Small intestine (tissue), 7 donors: ENCODE measurements around the gene CATSPERD. TPM values are rescaled to one million over a fixed set of nuclear protein-coding genes. Genes with fewer than 3 reads are reported as not detected.

ENCODE experiments used
- DNase-seq, 2 donors: peaks; one replicate each; pipeline versions ENCODE4 v3.0.0 to v3.0.0-alpha.2; 2013
- FAIRE-seq: peaks from 2 replicates; lab custom pipeline; 2012; peaks lifted over from hg19 to GRCh38; lab: Jason Lieb, UNC
- H3K27ac ChIP-seq, 3 donors: one replicate each; pipeline ENCODE4 v1.5.1; 2013; ENCODE audit warnings: low read length in 2 of 3, mild to moderate bottlenecking in 2 of 3, control low read depth in 1 of 3, inconsistent platforms in 1 of 3, low read depth in 1 of 3, moderate library complexity in 1 of 3
- H3K27me3 ChIP-seq, 3 donors: one replicate each; pipeline ENCODE4 v1.6.1; 2013; ENCODE audit warnings: low read length in 3 of 3, inconsistent platforms in 1 of 3; ENCODE audit not compliant: control insufficient read depth in 3 of 3, insufficient read depth in 3 of 3
- H3K36me3 ChIP-seq, 3 donors: one replicate each; pipeline ENCODE4 v1.6.1; 2013; ENCODE audit warnings: low read length in 3 of 3, inconsistent platforms in 1 of 3, low read depth in 1 of 3, mild to moderate bottlenecking in 1 of 3, moderate library complexity in 1 of 3; ENCODE audit not compliant: control insufficient read depth in 3 of 3, insufficient read depth in 2 of 3
- H3K4me1 ChIP-seq, 3 donors: one replicate each; pipeline ENCODE4 v1.6.1; 2013; ENCODE audit warnings: low read length in 2 of 3, inconsistent platforms in 1 of 3, low read depth in 1 of 3, mild to moderate bottlenecking in 1 of 3, moderate library complexity in 1 of 3; ENCODE audit not compliant: control insufficient read depth in 3 of 3, insufficient read depth in 2 of 3
- H3K4me3 ChIP-seq, 3 donors: one replicate each; pipeline ENCODE4 v1.5.1; 2013; ENCODE audit warnings: low read length in 3 of 3, control low read depth in 1 of 3, inconsistent platforms in 1 of 3, low read depth in 1 of 3, mild to moderate bottlenecking in 1 of 3, moderate library complexity in 1 of 3
- H3K9me3 ChIP-seq, 2 donors: one replicate each; pipeline ENCODE4 v1.6.1; 2013; ENCODE audit warnings: low read depth in 1 of 2, low read length in 1 of 2; ENCODE audit not compliant: control insufficient read depth in 2 of 2, insufficient read depth in 1 of 2
- WGBS, 3 donors: extraction: QIAGEN DNeasy Blood & Tissue Kit; methylation state at CpG; one replicate each; pipeline ENCODE4 v1.1.7; 2013; 5-methylcytosine and 5-hydroxymethylcytosine counted together
- polyA plus RNA-seq, 4 donors: library from polyadenylated mRNA; stranded (reverse) in 3 of 4; unstranded in 1 of 4; fragments of 200-250 nt in 3 of 4; fragments of 120-200 nt in 1 of 4; gene quantifications; one replicate each; pipeline versions ENCODE4 v1.2.1 to v1.2.3, GENCODE V29; 2013
- donor health status: healthy with polysubstance abuse.
- donor health status: control.
- donor health status: control.
- donor health status: Bipolar disorder and iron deficiency.
- donor health status: healthy.

CATSPERD gene
- polyA plus RNA-seq, 4 donors, result not detected

GRCh38 chr19:5811117-5811516, 90.7 kb downstream of the CATSPERD start:
- no peak for DNase-seq
- H3K4me3 ChIP-seq, result no peak overlapping the region
- FAIRE-seq, result no peak
- H3K9me3 ChIP-seq, result no peaks in the 10 kb centered on the region
- 92 to 95% (median 93%) methylated on average over 4 of the region's 4 CpGs for WGBS, 3 donors
- peaks cover 0 to 2% (median 0%) of the 10 kb centered on the region in 3 donors for H3K36me3 ChIP-seq
- H3K27ac ChIP-seq, result no peak overlapping the region
- peaks cover 0 to under 1% (median 0%) of the 10 kb centered on the region in 3 donors for H3K4me1 ChIP-seq
- H3K27me3 ChIP-seq, result peaks cover 0 to 1% (median 0%) of the 10 kb centered on the region in 3 donors

- H3K27ac ChIP-seq, result peak overlapping the region in 1 of 3 donors; percentile 39
- no peak for FAIRE-seq
- H3K27me3 ChIP-seq, result no peaks in the 10 kb centered on the region
- peak in 1 of 2 donors; percentile 53 for DNase-seq
- H3K4me3 ChIP-seq, result no peak overlapping the region
- H3K9me3 ChIP-seq, result no peaks in the 10 kb centered on the region
- 36 to 65% (median 54%) methylated on average over 8 to 9 of the region's 9 CpGs for WGBS, 3 donors
- peaks cover 0 to 2% (median 0%) of the 10 kb centered on the region in 3 donors for H3K4me1 ChIP-seq
- peaks cover 0 to 2% (median 0%) of the 10 kb centered on the region in 3 donors for H3K36me3 ChIP-seq
Measured at GRCh38 chr19:5814123-5814851, 93.8 kb downstream of the CATSPERD start.

- DNase-seq (no peak), FAIRE-seq (no peak)
- H3K9me3 ChIP-seq, result no peaks in the 10 kb centered on the region
- H3K27me3 ChIP-seq, result no peaks in the 10 kb centered on the region
- 27 to 54% (median 43%) methylated on average over 10 to 11 of the region's 11 CpGs for WGBS, 3 donors
- no peaks in the 10 kb centered on the region for H3K36me3 ChIP-seq
- H3K4me3 ChIP-seq, result no peak overlapping the region
- peak overlapping the region in 1 of 3 donors; percentile 39 for H3K27ac ChIP-seq
- H3K4me1 ChIP-seq, result peaks cover 0 to 2% (median 0%) of the 10 kb centered on the region in 3 donors
Measured at GRCh38 chr19:5814852-5815246, 94.4 kb downstream of the CATSPERD start.

GRCh38 chr19:5817218-5817617, 96.8 kb downstream of the CATSPERD start:
- 90 to 92% (median 91%) methylated on average over 2 of the region's 2 CpGs for WGBS, 3 donors

GRCh38 chr19:5818594-5818993, 98.2 kb downstream of the CATSPERD start:
- H3K27ac ChIP-seq, result no peak overlapping the region
- H3K9me3 ChIP-seq, result no peaks in the 10 kb centered on the region
- 18 to 67% (median 41%) methylated on average over 10 of the region's 10 CpGs for WGBS, 3 donors
- peaks cover 0 to 2% (median 0%) of the 10 kb centered on the region in 3 donors for H3K4me1 ChIP-seq
- FAIRE-seq (no peak), DNase-seq (peak in 1 of 2 donors; percentile 49)
- no peaks in the 10 kb centered on the region for H3K27me3 ChIP-seq
- H3K4me3 ChIP-seq, result no peak overlapping the region
- peaks cover 0 to under 1% (median 0%) of the 10 kb centered on the region in 3 donors for H3K36me3 ChIP-seq

More at GRCh38 chr19:5817218-5817617, 96.8 kb downstream of the CATSPERD start:
- no peak for FAIRE-seq
- Histone ChIP-seq H3K4me1 (peaks cover 0 to 2% (median 0%) of the 10 kb centered on the region in 3 donors), H3K27ac (no peak overlapping the region), H3K4me3 (no peak overlapping the region), H3K27me3 (no peaks in the 10 kb centered on the region), H3K9me3 (no peaks in the 10 kb centered on the region), H3K36me3 (no peaks in the 10 kb centered on the region)
- no peak for DNase-seq

- H3K36me3 ChIP-seq, result peaks cover 0 to 2% (median 0%) of the 10 kb centered on the region in 3 donors
- no peak overlapping the region for H3K4me3 ChIP-seq
- H3K27me3 ChIP-seq, result no peaks in the 10 kb centered on the region
- WGBS, 3 donors, result 58 to 82% (median 77%) methylated on average over 6 of the region's 6 CpGs
- no peak overlapping the region for H3K27ac ChIP-seq
- DNase-seq, result no peak
- FAIRE-seq, result no peak
- H3K4me1 ChIP-seq, result peaks cover 0 to 2% (median 0%) of the 10 kb centered on the region in 3 donors
- H3K9me3 ChIP-seq, result no peaks in the 10 kb centered on the region
Measured at GRCh38 chr19:5820785-5821184, 100.3 kb downstream of the CATSPERD start.

GRCh38 chr19:5821521-5822180, 101.2 kb downstream of the CATSPERD start:
- Histone ChIP-seq H3K4me3 (no peak overlapping the region), H3K27ac (no peak overlapping the region), H3K4me1 (peaks cover 0 to 2% (median 0%) of the 10 kb centered on the region in 3 donors), H3K36me3 (peaks cover 0 to 2% (median 0%) of the 10 kb centered on the region in 3 donors), H3K27me3 (no peaks in the 10 kb centered on the region), H3K9me3 (no peaks in the 10 kb centered on the region)
- FAIRE-seq, result no peak
- WGBS, 3 donors, result 54 to 67% (median 57%) methylated on average over 8 of the region's 8 CpGs
- no peak for DNase-seq

- no peak overlapping the region for H3K4me3 ChIP-seq
- FAIRE-seq (no peak), DNase-seq (no peak)
- H3K27me3 ChIP-seq, result no peaks in the 10 kb centered on the region
- H3K9me3 ChIP-seq, result no peaks in the 10 kb centered on the region
- 35 to 40% (median 37%) methylated on average over 29 to 30 of the region's 30 CpGs for WGBS, 3 donors
- H3K27ac ChIP-seq, result no peak overlapping the region
- H3K36me3 ChIP-seq, result peaks cover 0 to 2% (median 0%) of the 10 kb centered on the region in 3 donors
- peaks cover 0 to 9% (median 0%) of the 10 kb centered on the region in 3 donors for H3K4me1 ChIP-seq
Measured at GRCh38 chr19:5822181-5822844, 101.9 kb downstream of the CATSPERD start.
